ENCODE data around the gene GPX2.

The GPX2 gene

GRCh38 chr14:64958743-64959142 is 16.2 kb upstream of the GPX2 start:
- DNase-seq (ENCODE audit: low spot score) = no peak

DNA sequence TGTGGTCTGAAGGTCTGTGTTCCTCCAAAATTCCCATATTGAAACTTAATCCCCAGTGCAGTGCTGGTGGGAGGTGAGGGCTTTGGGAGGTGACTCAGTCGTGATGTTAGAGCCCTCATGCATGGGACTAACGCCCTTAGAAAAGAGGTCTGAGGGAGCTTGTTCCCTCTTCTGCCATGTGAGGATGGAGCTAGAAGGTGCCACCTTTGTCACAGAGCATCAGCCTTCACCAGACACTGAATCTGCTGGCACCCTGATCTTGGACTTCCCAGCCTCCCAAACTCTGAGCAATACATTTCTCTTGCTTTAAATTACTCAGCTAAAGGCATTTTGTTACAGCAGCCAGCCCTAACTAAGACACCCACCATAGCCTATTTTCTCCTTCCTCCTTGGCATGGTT is 15.7 kb upstream of the GPX2 start:
- DNase-seq (ENCODE audit: low spot score) = no peak

- no peak for DNase-seq (ENCODE audit: low spot score)
Measured at GRCh38 chr14:64956697-64957406, 14.3 kb upstream of the GPX2 start.

- DNase-seq (ENCODE audit: low spot score) = no peak
Measured at GRCh38 chr14:64955297-64955696, 12.8 kb upstream of the GPX2 start.

DNA sequence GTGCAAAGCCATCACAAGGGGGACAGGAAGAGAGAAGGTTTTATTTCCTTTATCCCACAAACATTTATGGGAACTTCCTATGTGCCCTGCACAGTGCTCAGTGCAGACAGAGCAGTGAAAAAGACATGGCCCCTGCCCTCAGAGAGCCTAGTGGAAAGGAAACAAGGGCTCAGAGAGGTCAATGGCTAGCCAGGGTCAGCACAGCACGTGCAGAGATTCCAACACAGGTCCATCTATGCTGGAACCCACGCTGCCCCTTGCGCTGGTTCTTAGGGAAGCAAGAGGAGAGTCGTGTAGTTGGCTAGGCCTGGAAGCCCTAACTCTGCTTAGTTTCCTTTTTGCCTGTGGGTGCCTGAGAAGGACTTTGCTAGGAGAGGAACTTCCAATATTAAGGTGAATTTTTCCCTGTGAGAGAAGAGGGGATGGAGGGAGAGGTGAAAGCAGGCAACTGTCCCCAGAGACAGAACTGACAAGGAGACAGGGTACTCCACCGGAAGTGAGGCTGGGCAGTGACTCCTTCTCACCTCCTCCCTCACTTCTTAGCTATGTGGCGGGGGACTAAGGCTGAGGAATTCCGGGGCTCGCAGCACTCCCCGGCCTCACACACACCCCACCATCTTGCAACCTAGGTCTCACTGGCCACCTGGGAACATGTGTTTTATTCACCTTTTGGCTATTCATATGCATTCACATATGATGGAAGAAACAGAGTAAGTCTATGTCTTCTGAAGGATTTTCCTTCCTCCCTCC is 12.1 kb upstream of the GPX2 start:
- DNase-seq (ENCODE audit: low spot score) = no peak

DNA sequence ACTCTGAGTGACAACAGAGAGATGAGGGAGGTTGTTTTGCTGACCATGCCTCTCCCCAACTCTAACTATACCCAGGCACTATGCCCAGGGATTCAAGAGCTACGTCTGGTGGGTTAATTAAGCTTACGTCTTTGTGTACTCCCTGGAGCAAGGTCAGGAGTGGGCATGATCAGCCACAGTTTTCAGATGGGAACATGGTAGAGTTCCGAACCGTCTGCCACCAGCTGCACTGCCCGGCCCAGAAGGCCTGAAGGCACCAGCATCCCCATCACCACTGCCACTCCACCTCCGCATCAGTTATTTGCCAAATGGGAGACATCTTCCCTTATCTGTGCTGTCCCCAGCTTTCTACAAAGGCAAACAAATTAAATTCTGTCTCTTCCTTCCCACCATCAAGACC is 11.1 kb upstream of the GPX2 start:
- no peak for DNase-seq (ENCODE audit: low spot score)

DNA sequence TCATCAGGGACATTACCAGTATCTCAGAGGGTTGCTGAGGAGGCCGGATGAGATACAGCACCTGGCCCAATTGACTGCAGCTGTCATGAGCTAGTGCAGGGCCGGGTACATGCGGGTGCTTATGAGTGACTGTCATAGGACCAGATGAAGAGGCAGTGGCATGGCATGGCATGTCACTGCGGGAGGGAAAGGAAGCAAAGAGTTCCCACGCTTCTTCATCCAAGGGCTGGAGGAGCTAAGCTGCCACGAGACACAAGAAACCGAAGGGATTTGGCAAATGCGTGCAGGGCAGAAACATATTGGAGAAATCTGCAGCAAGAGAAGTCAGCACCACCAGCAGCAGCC is 10.7 kb upstream of the GPX2 start:
- no peak for DNase-seq (ENCODE audit: low spot score)

DNA sequence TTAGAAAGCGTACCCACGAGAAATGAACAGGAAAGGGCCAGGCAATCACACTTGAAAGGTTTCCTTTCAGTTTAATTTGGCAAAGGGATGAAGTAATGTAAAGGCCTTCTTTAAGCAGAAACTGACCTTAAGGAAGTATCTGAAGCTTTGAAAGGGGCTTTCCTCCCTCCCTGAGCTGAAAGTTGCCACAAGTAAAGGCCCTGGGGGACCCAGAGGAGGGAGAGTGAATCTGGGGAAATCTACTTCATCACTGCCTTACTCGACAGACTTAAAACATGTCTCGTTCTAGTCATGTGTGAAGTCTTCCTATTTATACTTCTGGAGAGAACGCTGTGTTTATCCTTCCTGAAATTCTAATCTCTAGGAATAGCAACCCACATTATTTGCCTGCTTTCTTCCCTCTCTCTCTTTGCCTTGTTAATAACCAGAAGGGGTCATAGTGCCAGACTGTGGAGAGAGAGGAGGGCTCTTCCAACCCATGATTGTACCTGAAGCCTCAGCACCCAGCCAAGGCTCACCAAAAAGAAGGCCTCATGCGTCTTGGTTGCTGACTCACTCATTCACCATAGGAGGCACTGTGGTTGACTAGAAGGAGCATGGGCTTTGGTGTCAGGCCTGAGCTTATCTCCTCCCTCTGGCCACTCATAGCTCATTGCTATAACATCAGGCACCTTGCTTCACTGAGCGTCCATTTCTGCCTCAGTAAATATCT is 10.2 kb upstream of the GPX2 start:
- DNase-seq (ENCODE audit: low spot score) = no peak

DNA sequence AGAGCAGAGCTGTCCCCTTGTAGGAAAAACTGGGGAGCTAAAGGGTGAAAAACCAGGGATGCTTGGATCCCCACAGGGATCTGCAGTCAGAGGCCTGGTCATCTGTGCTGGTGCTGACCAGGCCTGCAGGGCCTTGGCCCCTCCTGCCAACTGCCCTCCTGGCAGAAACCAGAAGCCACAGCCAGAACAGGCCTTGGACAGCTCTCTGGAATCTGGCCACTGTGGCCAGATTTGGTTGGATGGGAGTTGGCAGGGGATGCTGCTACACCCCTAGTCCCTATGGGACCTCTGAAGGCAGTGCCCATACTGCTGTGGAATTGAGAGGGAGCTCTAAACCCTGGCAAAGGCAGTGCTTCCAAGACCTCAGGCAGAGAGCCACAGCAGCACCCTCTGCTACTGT is 9.2 kb upstream of the GPX2 start:
- no peak for DNase-seq (ENCODE audit: low spot score)

DNA sequence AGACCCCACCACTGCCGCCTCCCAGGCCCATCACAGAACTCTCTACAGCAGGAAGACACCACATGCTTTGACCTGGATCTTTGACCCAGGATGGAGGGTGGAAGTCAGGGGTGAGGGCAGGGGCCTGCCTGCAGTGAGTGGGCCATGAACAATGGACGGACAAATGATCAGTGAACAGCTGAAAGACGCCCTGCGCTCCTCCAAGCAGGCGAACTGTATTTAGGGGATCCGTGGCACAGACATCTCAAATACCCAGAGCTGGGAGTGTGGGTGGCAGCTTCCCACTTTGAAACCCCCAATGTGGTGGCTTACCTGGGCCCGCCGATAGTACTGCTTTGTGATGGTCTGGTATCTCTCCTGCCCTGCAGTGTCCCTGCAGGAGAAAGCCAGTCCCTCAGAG is 8.7 kb upstream of the GPX2 start:
- DNase-seq (ENCODE audit: low spot score) = no peak

DNA sequence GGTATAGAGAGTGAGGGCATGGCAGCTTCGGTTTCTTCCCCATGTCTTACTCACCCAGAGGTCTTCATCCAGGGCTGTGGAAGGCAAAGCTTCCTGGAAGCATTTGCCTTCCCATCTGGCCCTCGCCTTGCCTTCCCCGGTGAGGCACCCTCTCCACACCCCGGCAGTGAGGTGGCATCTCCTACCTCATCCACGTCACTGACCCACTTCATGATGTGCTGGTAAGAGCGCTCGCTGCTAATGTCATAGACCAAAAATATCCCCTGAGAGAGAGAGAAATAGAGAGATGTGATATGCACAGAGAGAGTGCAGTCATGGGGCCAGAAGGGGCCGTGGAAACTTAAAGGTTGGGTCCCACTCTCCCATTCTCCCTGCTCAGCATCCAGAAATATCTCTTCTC is 8.3 kb upstream of the GPX2 start:
- no peak for DNase-seq (ENCODE audit: low spot score)

DNA sequence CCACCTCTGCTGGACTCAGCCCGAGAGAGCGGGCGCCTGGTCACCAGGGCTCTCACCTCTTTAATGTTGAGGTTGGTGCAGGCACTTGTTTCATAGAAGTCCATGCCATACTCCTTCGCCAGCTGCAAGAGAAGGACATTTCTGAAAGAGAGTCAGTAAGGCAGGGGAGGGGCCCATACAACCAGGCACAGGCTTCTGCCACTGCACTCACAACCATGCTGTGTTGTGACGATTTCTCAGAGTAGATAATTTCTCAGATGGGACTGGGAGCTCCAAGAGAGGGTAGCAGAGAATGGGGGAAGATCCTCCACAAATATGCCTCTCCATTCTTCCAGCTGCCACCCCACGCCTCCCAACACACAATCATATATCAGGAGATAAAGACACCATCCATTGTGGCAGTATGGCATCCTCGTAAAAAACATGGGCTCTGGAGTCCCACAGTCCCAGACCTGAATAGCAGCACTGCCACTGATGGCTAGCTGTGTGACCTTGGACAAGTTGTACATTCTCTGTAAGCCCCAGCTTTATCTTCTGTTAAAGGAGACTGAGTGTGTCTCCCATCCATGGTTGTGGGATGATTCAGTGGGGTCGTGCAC is 6.2 kb upstream of the GPX2 start:
- no peak for DNase-seq (ENCODE audit: low spot score)

- no peak for DNase-seq (ENCODE audit: low spot score)
Measured at GRCh38 chr14:64947710-64948611, 5.4 kb upstream of the GPX2 start.

DNA sequence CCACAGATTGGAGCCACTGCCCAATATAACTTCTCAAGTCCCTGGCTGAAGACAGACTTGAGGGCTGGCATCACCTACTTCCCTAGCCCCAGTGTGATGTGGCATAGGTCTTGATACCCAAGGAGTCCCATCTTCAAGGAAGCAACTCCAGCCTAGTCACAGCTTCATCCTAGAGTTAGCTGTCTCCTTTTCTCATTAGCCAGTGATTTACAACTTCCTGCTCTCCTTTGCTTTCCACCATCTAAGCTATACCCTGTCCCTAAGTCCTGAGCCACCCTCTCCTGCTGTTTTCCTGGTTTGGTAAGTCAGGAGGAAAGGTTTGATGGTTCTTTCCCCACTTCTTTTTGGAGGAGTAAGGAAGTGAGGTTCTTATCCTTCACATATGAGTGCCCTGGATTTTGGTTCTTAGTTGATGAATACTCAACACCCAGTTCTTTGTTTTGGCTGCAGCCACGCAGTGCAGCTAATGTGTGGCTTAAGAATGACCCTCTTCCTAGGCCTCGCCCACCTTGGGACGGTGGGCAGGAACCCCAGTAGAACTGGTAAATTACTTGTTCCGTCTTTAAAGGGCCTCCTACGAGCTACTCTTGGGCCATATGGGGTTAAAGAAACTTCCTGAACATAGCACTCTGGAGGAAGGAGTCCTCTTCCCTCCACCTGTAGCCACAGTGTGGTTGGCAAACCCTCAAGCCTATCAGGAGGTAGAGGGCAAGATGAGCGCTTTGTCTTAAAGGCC is 3.9 kb upstream of the GPX2 start:
- no peak for DNase-seq (ENCODE audit: low spot score)

GRCh38 chr14:64945431-64946178 is 3.1 kb upstream of the GPX2 start:
- no peak for DNase-seq (ENCODE audit: low spot score)

DNA sequence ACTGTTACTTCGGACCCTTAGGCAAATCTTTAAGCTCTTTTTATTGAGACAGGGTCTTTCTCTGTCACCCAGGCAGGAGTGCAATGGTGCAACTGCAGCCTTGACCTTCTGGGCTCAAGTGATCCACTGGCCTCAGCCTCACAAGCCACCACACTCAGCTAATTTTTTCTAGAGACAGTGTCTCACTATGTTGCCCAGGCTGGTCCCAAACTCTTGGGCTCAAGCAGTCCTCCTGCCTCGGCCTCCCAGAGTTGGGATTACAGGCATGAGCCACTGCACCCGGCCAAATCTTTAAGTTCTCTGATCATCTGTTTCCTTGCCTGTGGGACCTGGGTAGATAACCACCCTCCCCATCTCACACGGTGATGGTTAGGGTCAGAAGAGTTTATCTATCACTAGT is 2.3 kb upstream of the GPX2 start:
- no peak for DNase-seq (ENCODE audit: low spot score)

DNA sequence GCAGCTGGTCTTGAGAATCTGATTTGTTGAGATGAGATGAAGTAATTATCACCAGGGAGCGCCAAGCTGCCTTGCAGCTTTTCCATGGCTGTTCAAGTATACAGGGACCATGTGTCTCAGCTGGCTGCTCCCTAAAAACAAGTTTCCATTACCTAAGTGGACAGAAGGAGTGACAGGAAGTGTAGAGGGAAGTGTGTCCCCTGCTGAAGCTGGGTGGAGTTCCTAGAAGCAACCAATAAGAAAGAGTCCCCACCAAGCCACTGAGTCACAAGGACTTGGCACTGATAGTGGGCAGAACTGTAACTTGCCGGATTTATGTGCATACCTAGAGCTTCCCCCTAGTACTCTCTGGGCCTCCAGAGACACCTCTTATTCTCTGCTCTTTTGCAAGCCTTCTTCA is 1.5 kb upstream of the GPX2 start:
- DNase-seq (ENCODE audit: low spot score) = no peak

DNA sequence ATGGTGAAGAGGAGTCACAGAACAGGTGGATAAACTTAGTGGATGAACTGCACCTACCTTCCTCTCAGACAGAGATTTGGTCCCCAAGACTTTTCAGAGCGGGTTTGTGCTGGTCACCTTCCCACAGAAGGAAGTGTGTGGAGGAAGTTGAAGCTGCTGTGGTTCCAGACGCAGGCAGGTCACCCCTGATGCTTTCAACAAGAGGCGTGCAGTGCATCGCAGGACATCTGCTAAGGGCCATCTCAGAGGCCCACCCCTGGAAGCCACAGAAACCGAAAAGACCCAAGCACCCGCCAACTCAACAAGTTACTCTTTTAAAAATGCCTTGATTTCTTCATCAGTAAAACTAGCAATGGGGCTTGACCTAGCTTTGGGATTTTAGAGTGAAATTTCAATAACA is 1.0 kb upstream of the GPX2 start:
- DNase-seq (ENCODE audit: low spot score) = no peak

- DNase-seq (ENCODE audit: low spot score) = no peak
Measured at GRCh38 chr14:64940336-64940910, 2.1 kb downstream of the GPX2 start.

GRCh38 chr14:64939817-64940190 is 2.7 kb downstream of the GPX2 start:
- no peak for DNase-seq (ENCODE audit: low spot score)

Data from hepatic stellate cell (primary cell).